ENCODE data around the gene GRAMD2A.

DNA sequence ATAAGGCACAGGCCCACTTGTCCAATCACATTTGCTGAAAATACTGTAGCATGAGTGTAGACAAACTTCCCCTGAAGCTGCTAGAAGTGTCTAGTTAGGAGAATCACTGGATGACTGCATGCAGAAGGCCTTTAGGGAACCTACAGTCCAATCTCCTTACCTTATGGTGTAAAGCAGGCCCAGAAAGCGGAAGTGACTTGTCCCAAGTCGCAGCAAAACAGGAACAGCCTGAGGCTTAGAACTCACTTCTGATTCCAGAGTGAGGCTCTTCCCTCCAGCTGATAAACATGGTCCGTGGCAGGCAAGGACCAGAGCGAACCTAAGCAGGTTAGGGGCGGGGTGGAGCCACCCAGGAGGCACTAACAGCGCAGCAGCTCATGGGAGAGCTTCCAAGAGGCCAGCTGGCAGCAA lies 2.5 kb downstream of the GRAMD2A start:
- TF ChIP-seq SUZ12 (IDR thresholded peaks at IDR 0.05; ENCODE audit: extremely low read depth, insufficient read depth, insufficient read length) (no peak), YY1 (IDR thresholded peaks at IDR 0.05; ENCODE audit: insufficient read depth, insufficient read length) (no peak), ZNF274 (IDR thresholded peaks at IDR 0.05; ENCODE audit: low read depth, low read length) (no peak)

Data from NT2/D1 (cell line).